Posterior cingulate gyrus (tissue), 11 donors: ENCODE measurements around the gene FRMD4A.

Experiments
- DNase-seq, 10 donors: peaks; one replicate each; pipeline versions ENCODE4 v3.0.0 to v3.0.0-alpha.2; 2020 to 2021; ENCODE audit warnings: mixed read lengths in 3 of 10
- intact Hi-C: fragments of 100-400 bp; cut with DNase I; formaldehyde crosslinking; loops from one replicate; pipeline ENCODE4 v1.15.1; 2023

Gene FRMD4A

GRCh38 chr10:13812804-13813203 is 517.9 kb downstream of the FRMD4A start:
- no peak for DNase-seq
- intact Hi-C loops = no loop called here

- intact Hi-C loops = no loop called here
- DNase-seq = no peak
These were observed 520.2 kb downstream of the FRMD4A start for GRCh38 chr10:13810568-13810967.

- intact Hi-C loops = no loop called here
- no peak for DNase-seq
These were observed 521.3 kb downstream of the FRMD4A start for GRCh38 chr10:13809427-13809826.

- DNase-seq = no peak
- intact Hi-C loops = no loop called here
These were observed 522.0 kb downstream of the FRMD4A start for GRCh38 chr10:13808556-13809391.

DNA sequence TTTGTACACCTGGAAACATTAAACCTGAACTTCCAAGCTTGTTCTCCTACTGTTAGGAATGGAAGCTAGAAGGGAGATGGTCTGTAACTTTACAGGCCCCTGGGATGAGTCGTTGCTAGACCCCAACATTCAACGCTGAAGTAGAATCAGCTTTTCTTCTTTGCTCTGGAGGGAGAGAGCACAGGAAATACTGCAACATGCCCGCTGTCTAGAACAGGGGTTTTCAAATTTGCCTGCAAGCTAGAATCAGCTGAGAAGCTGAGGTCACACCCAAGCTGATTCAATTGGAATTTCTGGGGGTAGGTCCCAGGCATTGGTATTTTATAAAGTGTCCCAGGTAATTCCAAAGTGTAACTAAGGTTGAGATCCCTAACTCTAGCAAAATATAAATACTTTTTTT is 524.3 kb downstream of the FRMD4A start:
- DNase-seq = no peak
- intact Hi-C loops = no loop called here

DNA sequence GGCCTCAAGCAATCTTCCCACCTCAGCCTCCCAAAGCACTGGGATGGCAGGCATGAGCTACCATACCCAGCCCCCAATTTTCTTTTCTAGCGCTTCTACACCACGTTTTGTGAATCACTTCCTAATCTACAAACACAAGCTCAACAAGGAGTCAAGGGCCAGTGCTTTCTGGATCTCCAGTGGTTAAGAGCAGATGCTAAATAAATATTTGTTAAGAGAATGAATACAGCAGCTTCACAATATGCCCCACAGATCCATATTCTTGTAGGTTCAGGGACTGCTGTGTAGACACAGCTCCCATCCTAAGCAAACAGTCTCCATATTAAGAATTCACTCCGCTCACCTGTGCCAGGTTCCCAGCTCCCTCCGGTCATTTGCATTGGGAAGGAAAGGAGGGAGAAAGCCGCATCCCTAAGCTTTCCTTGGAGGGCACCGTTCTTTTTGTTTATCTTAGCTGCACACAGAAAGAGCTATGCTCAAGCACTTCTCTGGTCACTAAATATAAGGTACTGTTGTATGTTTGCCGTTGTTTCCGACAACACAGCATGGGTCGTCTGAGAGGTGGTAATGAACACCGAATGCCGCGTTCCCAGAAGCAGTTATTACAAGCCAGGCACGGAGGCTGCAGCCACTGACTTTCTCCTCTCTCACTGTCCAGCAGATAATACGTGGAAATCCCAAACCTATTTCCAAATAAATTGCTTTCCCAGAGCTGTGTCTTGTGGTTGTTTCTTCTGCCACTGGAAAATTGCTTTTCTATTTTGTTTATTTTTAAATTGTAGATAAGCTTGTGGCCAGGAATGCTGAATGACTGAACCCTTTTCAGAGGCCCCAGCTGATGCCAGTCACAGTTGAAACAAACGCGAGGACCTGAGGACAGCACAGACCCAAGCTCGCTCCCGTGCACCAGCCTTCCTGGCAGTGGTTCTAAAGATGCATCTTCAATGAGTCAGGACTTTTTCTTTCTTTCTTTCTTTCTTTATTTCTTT is 526.9 kb downstream of the FRMD4A start:
- no peak for DNase-seq
- intact Hi-C loops = no loop called here

DNA sequence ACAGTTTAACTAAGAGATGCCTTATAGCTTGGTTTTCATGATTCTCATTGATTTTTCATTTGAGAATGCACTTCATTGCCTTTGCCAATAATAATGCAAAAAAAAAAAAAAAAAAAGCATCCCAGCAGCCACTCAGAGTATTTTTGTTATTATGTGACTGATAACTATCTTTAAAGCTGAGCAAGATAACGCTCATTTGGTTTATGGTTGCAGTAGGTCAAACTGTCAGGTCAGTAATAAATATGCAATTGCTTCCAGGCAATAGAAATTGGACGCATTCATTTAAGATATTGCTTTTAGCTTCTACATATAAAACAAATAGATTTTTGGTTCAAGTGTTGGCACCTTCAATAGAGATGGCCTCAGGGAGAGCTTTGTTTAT is 528.8 kb downstream of the FRMD4A start:
- DNase-seq = no peak
- intact Hi-C loops = no loop called here

DNA sequence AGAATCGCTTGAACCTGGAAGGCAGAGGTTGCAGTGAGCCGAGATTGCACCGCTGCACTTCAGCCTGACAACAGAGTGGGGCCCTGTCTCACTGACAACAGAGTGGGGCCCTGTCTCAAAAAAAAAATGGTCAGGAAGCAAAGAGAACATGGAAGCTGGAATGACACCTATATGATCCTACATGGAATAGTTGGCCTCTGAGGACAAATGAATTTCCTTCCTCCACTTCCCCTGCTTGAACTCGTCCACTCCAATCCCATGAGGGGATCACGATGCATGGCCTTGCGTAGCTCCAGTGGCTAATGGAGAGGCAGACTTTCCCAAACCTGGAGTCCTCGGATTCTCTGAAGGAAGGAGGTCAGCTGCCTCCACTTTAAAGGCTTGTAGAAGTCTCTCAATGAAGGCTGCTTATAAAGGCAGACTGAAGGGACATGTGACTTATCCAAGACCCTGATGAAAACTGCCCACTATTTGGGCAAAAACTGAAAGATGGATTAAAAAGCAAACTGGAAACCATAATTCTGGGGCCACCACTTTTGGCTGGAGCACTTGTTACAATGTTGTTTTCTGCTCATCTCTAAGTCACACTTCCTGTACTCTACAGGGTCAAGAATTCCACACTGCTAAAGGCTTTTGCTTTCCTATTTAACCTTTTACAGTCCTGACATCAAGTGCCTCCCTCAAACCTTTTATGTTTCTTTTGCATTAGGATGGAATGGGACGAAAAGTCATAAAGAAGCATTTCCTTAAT is 529.4 kb downstream of the FRMD4A start:
- intact Hi-C loops = no loop called here
- DNase-seq = peak in 1 of 10 donors; percentile 27

GRCh38 chr10:13797164-13797563 is 533.6 kb downstream of the FRMD4A start:
- intact Hi-C loops = no loop called here
- DNase-seq = peak in 1 of 10 donors; percentile 42

DNA sequence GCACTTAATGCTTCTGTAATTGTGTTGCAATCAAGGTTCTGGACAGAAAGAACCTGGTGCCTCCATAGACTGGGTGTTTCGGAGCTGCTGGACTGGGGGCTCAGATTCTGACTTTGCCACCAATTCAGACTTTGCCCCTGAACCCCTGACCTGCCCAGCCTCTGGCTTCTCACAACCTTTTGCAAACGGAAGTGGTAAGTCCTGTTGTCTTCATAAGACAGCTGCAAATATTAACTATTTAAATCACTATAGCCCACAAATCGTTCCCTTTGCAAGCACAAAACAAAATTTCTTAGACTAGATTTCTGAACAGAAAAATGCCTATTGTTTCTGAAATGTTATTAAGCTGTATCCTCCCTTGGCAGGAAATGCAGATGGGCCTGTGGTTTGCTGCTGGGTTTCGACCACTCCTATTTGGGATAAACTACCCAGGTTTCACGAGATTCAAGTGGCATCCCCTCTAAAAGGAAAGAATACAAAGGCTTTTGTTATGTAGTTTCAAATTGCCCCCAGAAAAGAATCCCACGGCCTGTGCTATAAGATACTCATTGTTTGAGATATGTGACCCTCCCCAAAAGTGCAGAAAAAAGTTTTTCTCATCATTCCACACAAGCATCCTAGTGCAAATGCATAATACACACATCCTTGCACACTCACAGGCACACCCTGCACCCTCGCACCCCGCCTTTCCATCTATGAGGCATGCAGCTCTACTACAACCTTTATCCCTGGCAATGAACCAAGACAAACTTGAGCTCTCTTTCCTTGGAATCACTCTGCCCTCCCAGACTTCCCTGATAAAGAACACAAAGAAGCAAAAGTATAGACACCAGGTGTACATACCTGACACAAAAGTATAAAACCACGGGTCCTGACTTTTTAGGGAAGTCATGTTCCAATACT is 534.8 kb downstream of the FRMD4A start:
- intact Hi-C loops = no loop called here
- DNase-seq = peak in 1 of 10 donors; percentile 55

GRCh38 chr10:13794992-13795612 is 535.6 kb downstream of the FRMD4A start:
- intact Hi-C loops = no loop called here
- no peak for DNase-seq

- intact Hi-C loops = no loop called here
- DNase-seq = peak in 7 of 10 donors; percentile 30 to 89 (median 49)
These were observed 538.7 kb downstream of the FRMD4A start for GRCh38 chr10:13792006-13792405.

DNA sequence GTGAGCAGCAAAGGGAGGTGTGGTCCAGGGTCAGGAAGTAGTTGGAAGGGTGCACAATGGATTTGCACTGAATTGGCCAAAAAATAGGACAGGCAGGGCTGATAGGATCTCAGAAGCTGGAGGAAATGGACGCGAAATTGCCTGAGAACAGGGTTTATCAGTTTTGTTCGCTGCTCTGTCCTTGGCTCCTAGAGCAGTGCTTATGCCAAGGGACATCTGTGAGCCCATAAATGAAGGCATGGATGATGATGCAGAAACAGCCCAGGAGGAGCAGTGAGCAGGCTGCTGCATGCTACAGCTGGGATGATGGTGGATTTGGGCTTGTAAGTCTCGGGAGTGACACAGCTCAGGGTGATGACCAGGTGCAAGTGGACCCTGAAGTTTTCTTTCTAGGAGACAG is 539.2 kb downstream of the FRMD4A start:
- DNase-seq = peak in 2 of 10 donors; percentile 18 to 86
- intact Hi-C loops = no loop called here

- intact Hi-C loops = no loop called here
- no peak for DNase-seq
These were observed 540.5 kb downstream of the FRMD4A start for GRCh38 chr10:13790196-13790595.

DNA sequence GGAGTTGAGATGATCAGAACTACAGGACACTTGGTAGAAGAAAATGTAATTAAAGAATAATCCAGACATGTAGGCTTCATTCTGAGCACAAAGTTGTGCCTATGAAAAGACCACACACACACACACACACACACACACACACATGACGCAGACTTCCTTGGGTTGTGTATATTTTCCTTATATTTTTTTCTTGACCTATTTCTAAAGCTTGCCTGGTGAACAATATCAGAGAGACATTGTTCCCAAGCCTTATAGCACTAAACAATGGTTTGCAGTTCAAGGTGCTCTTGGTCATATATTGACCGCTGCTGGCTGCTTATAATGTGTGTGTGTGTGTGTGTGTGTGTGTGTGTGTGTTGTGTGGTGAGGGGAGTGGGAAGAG is 541.3 kb downstream of the FRMD4A start:
- DNase-seq = no peak
- intact Hi-C loops = loop anchor here (2.0 to 10.0 kb wide), 2 partner anchors 155 to 303 kb away; no protein-coding TSS in a partner anchor

GRCh38 chr10:13788711-13789447 is 541.8 kb downstream of the FRMD4A start:
- DNase-seq = peak in 7 of 10 donors; percentile 39 to 90 (median 68)
- intact Hi-C loops = loop anchor here (2.0 to 10.0 kb wide), 2 partner anchors 156 to 304 kb away; no protein-coding TSS in a partner anchor

GRCh38 chr10:13788320-13788600 is 542.5 kb downstream of the FRMD4A start:
- no peak for DNase-seq

GRCh38 chr10:13787015-13787421 is 543.7 kb downstream of the FRMD4A start:
- DNase-seq = peak in 2 of 10 donors; percentile 85 to 86

More at GRCh38 chr10:13788320-13788600, 542.5 kb downstream of the FRMD4A start:
- intact Hi-C loops = loop anchor here (2.0 to 10.0 kb wide), 2 partner anchors 157 to 305 kb away; no protein-coding TSS in a partner anchor

More at GRCh38 chr10:13787015-13787421, 543.7 kb downstream of the FRMD4A start:
- intact Hi-C loops = loop anchor here (2.0 to 10.0 kb wide), 2 partner anchors 158 to 692 kb away; no protein-coding TSS in a partner anchor
